ENCODE measurements around the gene INSC. TPM values are rescaled to one million over a fixed set of nuclear protein-coding genes. Genes with fewer than 3 reads are reported as not detected.

Gene INSC
- total and polyA plus RNA-seq, 2 of the 4 experiments (the other 2 are of a cell fraction) = 0.53 to 1.4 TPM

DNA sequence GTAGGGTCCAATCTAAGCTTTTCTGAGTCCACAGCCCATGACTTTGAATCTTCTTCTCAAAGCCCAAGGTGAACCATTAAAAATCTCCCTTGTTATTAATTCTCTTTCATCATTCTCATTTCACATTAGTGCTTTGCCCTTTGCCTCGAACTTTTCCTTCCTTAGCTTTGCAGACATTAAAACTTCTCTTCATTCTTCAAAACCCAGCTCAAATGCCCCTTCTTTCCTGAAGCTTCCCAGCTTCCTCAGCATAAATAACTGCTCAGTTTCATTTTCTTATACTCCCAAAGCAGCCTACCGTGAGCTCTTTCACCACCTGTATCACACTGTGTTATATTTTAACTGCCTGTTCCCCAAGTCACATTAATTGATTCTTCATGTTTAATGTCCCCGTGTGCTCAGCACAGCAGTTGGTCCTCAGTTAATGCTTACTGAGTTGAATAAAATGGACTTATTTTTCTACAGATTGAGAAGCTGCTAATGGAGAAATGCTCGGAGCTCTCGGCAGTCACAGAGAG is 62.0 kb downstream of the INSC start:
- DNase-seq (no peak), ATAC-seq (ENCODE audit: low read depth) (no peak)
- Histone ChIP-seq H3K79me1 (ENCODE audit: low read depth in 1 of 2, low read length in 2 of 2) (no peaks in the 10 kb centered on the region), H3K9me1 (ENCODE audit: insufficient read depth, low read length) (peaks cover 13% of the 10 kb centered on the region), H2AK5ac (ENCODE audit: low read depth, low read length) (no peak overlapping the region), H3K14ac (replicated peaks; ENCODE audit: low read depth, low read length) (no peak overlapping the region), H3K9ac (ENCODE audit: low read depth, low read length) (no peak overlapping the region), H2BK5ac (ENCODE audit: low read depth, low read length, poor library complexity, severe bottlenecking) (no peak overlapping the region), H2BK15ac (ENCODE audit: low read depth, low read length) (no peak overlapping the region), H4K20me1 (ENCODE audit: insufficient read depth, low read length) (no peaks in the 10 kb centered on the region), H3K4me1 (ENCODE audit: control insufficient read depth, insufficient read depth, low read length) (peaks cover 9% of the 10 kb centered on the region), H2AK9ac (replicated peaks; ENCODE audit: low read depth, low read length, poor library complexity) (no peak overlapping the region), H3K9me3 (ENCODE audit: control insufficient read depth, insufficient read depth, low read length) (no peaks in the 10 kb centered on the region), H4K5ac (ENCODE audit: low read depth, low read length) (no peak overlapping the region), H3K23ac (ENCODE audit: low read depth, low read length) (no peak overlapping the region), H2BK120ac (ENCODE audit: low read depth, low read length) (no peak overlapping the region), H3K27ac (ENCODE audit: insufficient read depth, low read length) (no peak overlapping the region), H2BK20ac (ENCODE audit: low read depth, low read length) (no peak overlapping the region), H3K27me3 (ENCODE audit: control insufficient read depth, insufficient read depth, low read length) (no peaks in the 10 kb centered on the region), H3K4ac (ENCODE audit: low read depth, low read length) (no peak overlapping the region), H3K4me2 (ENCODE audit: low read depth, low read length) (no peak overlapping the region; the same call in 1 of the 2 replicates), H3K56ac (ENCODE audit: extremely low read depth, insufficient read depth, low read length) (no peak overlapping the region), H3K36me3 (ENCODE audit: control insufficient read depth, insufficient read depth, low read length) (no peaks in the 10 kb centered on the region), H3K18ac (ENCODE audit: low read depth, low read length) (no peak overlapping the region), H4K91ac (ENCODE audit: insufficient read depth, low read depth, low read length) (no peak overlapping the region), H2AFZ (replicated peaks; ENCODE audit: low read length, poor library complexity) (no peak overlapping the region), H3K4me3 (ENCODE audit: insufficient read depth, low read depth, low read length) (no peak overlapping the region), H4K8ac (ENCODE audit: low read depth in 2 of 2, low read length in 2 of 2) (0 out of 4 replicates have a peak overlapping the region, but pooled peaks of 1 of the 2 experiments have one; percentile 19)
- in situ Hi-C loops (cut with MboI; ENCODE audit: low sequenced_read_pairs) = no loop called here
- dilution Hi-C loops (cut with HindIII; ENCODE audit: low sequenced_read_pairs, unreplicated experiment) = no loop called here
- BruUV-seq (replicated peaks) = no TSS peak
- ChIA-PET CTCF (interaction anchor here (1.0 to 1.1 kb wide), 2 partner anchors 13 kb away, joined by 3 to 4 read pairs; no protein-coding TSS in a partner anchor), POLR2A (ENCODE audit: unreplicated experiment) (no interaction called here)
- no peak for TF ChIP-seq NFE2L2 (IDR thresholded peaks at IDR 0.05; ENCODE audit: low read depth, low read length)
- no peak for TF ChIP-seq SMC3 (IDR thresholded peaks at IDR 0.05; ENCODE audit: low read depth, low read length)
- no peak for TF ChIP-seq BHLHE40 (IDR thresholded peaks at IDR 0.05; ENCODE audit: low read depth, low read length)
- TF ChIP-seq POLR2A (IDR thresholded peaks at IDR 0.05; ENCODE audit: low read depth, low read length) = no peak
- TF ChIP-seq CHD1 (IDR thresholded peaks at IDR 0.05; ENCODE audit: low read depth, low read length) = no peak
- no peak for TF ChIP-seq RCOR1 (IDR thresholded peaks at IDR 0.05; ENCODE audit: insufficient replicate concordance, low read length)
- no peak for TF ChIP-seq MAFK (IDR thresholded peaks at IDR 0.05; ENCODE audit: low read depth, low read length)
- no peak for TF ChIP-seq USF2 (IDR thresholded peaks at IDR 0.05; ENCODE audit: low read depth, low read length)
- no peak for TF ChIP-seq MXI1 (IDR thresholded peaks at IDR 0.05; ENCODE audit: borderline replicate concordance, low read depth, low read length)
- no peak for TF ChIP-seq FOS (IDR thresholded peaks at IDR 0.05; ENCODE audit: low read depth, low read length)
- TF ChIP-seq RFX5 (IDR thresholded peaks at IDR 0.05; ENCODE audit: low read depth, low read length) = no peak
- no peak for TF ChIP-seq ELK1 (IDR thresholded peaks at IDR 0.05; ENCODE audit: borderline replicate concordance, low read depth, low read length)
- no peak for TF ChIP-seq CTCF (conservative IDR thresholded peaks at IDR 0.05; ENCODE audit: low read depth, low read length)
- TF ChIP-seq RAD21 (IDR thresholded peaks at IDR 0.05; ENCODE audit: low read length) = no peak
- TF ChIP-seq MAZ (IDR thresholded peaks at IDR 0.05; ENCODE audit: borderline replicate concordance, low read depth, low read length) = no peak
- intact Hi-C loops (cut with micrococcal nuclease) = no loop called here
- WGBS, 2 experiments (ENCODE audit: extremely low coverage in 2 of 2, insufficient read length in 1 of 2) = 55% methylated on average over 1 of the region's 5 CpGs; no CpG with 5 or more reads in 1 of the 2 experiments
